ENCODE measurements around the gene HCRTR1.

Gene HCRTR1

GRCh38 chr1:31669786-31670592, 52.5 kb downstream of the HCRTR1 start:
- peak; percentile 80 for DNase-seq

GRCh38 chr1:31670593-31670964, 53.1 kb downstream of the HCRTR1 start:
- no peak for DNase-seq

GRCh38 chr1:31671147-31671546, 53.7 kb downstream of the HCRTR1 start:
- no peak for DNase-seq

- DNase-seq, result no peak
Measured at GRCh38 chr1:31671561-31672201, 54.2 kb downstream of the HCRTR1 start.

- DNase-seq, result no peak
Measured at GRCh38 chr1:31672986-31673385, 55.5 kb downstream of the HCRTR1 start.

DNA sequence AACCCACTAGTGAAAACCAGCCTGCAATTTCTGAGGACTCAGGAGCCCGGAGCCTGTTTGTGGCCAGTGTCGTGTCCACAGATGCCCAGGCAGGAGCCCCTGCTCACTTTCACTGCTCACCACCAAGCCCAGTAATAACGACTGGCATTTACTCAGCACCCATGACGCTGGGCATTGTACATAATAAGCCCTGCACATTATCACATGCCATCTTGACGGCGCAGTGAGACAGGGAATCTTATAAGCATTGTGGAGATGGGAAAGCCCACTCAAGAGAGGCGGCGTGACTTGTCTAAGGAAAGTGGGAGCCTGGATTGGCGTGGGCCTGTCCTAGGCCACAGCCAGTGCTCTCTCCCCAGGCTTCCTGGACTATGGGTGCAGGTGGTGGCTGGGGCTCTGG, 55.9 kb downstream of the HCRTR1 start:
- no peak for DNase-seq

DNA sequence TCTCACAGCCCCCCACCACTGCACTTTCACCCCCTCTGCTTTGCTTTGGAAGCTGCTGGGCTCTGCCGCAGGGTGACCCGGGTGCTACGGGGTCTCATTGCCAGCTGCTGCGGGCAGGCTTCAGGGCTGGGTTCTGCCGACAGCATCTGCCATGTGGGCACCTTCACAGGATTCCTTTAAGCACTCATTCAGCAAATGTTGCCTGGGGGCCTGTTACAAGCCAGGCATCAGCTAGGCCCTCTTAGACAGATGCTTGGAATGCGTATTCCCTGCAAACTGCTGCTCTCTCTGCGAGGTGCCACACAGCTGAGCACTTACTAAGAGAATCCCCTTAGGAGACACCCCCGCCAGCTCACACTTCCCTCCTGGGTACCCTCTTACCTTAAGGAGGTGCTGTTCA, 57.1 kb downstream of the HCRTR1 start:
- no peak for DNase-seq

- DNase-seq, result no peak
Measured at GRCh38 chr1:31675161-31675560, 57.7 kb downstream of the HCRTR1 start.

GRCh38 chr1:31675756-31676155, 58.3 kb downstream of the HCRTR1 start:
- no peak for DNase-seq

Data from NCI-H1092 treated with DMSO at 0.1 percent for 48 hours (cell line).